Osteocyte (in vitro differentiated cells): Measurements from ENCODE around the gene C22orf39. TPM values are rescaled to one million over a fixed set of nuclear protein-coding genes. Genes with fewer than 3 reads are reported as not detected.
"Not testable (repeated sequence)": the region's sequence is repeated elsewhere in the genome, so short reads cannot be mapped to it uniquely, and the experiment has no call there.

Experiments
- DNase-seq: peaks from one replicate; pipeline ENCODE4 v3.0.0; 2021; ENCODE audit warnings: mixed read lengths; ENCODE audit not compliant: unreplicated experiment; ENCODE audit errors: extremely low spot score
- H3K27ac Mint-ChIP-seq: one replicate; pipeline ENCODE4 v1.8.0; 2021; ENCODE audit warnings: mild to moderate bottlenecking, mixed read lengths; ENCODE audit not compliant: unreplicated experiment
- H3K27me3 Mint-ChIP-seq: one replicate; pipeline ENCODE4 v1.8.0; 2021; ENCODE audit warnings: mixed read lengths; ENCODE audit not compliant: unreplicated experiment
- H3K36me3 Mint-ChIP-seq: one replicate; pipeline ENCODE4 v1.8.0; 2021; ENCODE audit warnings: mixed read lengths; ENCODE audit not compliant: unreplicated experiment
- H3K4me1 Mint-ChIP-seq: one replicate; pipeline ENCODE4 v1.8.0; 2021; ENCODE audit warnings: mixed read lengths; ENCODE audit not compliant: unreplicated experiment
- H3K4me3 Mint-ChIP-seq: one replicate; pipeline ENCODE4 v1.8.0; 2021; ENCODE audit warnings: mild to moderate bottlenecking, moderate library complexity, mixed read lengths; ENCODE audit not compliant: unreplicated experiment
- H3K9me3 Mint-ChIP-seq: one replicate; pipeline ENCODE4 v1.8.0; 2021; ENCODE audit warnings: mixed read lengths; ENCODE audit not compliant: unreplicated experiment
- CTCF ChIP-seq: fragments of 200-600 bp; sonication (generic); IDR thresholded peaks from 2 replicates; pipeline ENCODE4 v1.5.0; 2021; ENCODE audit warnings: antibody characterized with exemption, mild to moderate bottlenecking, moderate library complexity
- total RNA-seq: library from RNA; stranded (reverse); gene quantifications from 2 replicates; pipeline ENCODE4 v1.2.1, GENCODE V29; 2021

C22orf39 gene
- total RNA-seq, 1 donor from 2014 or later: 30.1 TPM

GRCh38 chr22:19442166-19442565 lies 5.3 kb downstream of the C22orf39 start:
- Mint-ChIP-seq H3K27me3 (no peaks in the 10 kb centered on the region), H3K4me3 (no peak overlapping the region), H3K9me3 (no peaks in the 10 kb centered on the region), H3K27ac (no peak overlapping the region), H3K4me1 (peaks cover 17% of the 10 kb centered on the region), H3K36me3 (peaks cover 12% of the 10 kb centered on the region)
- no peak for TF ChIP-seq CTCF
- no peak for DNase-seq

- TF ChIP-seq CTCF: no peak
- no peaks in the 10 kb centered on the region for H3K9me3 Mint-ChIP-seq
- no peak overlapping the region for H3K27ac Mint-ChIP-seq
- no peak for DNase-seq
- H3K4me3 Mint-ChIP-seq: no peak overlapping the region
- peaks cover 6% of the 10 kb centered on the region for H3K4me1 Mint-ChIP-seq
- no peaks in the 10 kb centered on the region for H3K27me3 Mint-ChIP-seq
- H3K36me3 Mint-ChIP-seq: peaks cover 16% of the 10 kb centered on the region
These were observed 6.9 kb downstream of the C22orf39 start for GRCh38 chr22:19440411-19441195.

- no peak for TF ChIP-seq CTCF
- Mint-ChIP-seq H3K27me3 (no peaks in the 10 kb centered on the region), H3K4me1 (peaks cover 7% of the 10 kb centered on the region), H3K27ac (peak overlapping the region; percentile 11), H3K4me3 (no peak overlapping the region), H3K9me3 (no peaks in the 10 kb centered on the region), H3K36me3 (peaks cover 20% of the 10 kb centered on the region)
- DNase-seq: no peak
These were observed 9.2 kb downstream of the C22orf39 start for GRCh38 chr22:19438298-19438697.

- H3K4me3 Mint-ChIP-seq, DNase-seq, H3K9me3 Mint-ChIP-seq, H3K27me3 Mint-ChIP-seq: not testable (repeated sequence)
- H3K4me1 Mint-ChIP-seq: peaks cover 16% of the 10 kb centered on the region
- H3K27ac Mint-ChIP-seq: peak overlapping the region; percentile 12
- peaks cover 17% of the 10 kb centered on the region for H3K36me3 Mint-ChIP-seq
These were observed 10.9 kb downstream of the C22orf39 start for GRCh38 chr22:19436444-19437161.

- H3K4me3 Mint-ChIP-seq: no peak overlapping the region
- H3K27me3 Mint-ChIP-seq: no peaks in the 10 kb centered on the region
- H3K4me1 Mint-ChIP-seq: peaks cover 26% of the 10 kb centered on the region
- DNase-seq: no peak
- H3K36me3 Mint-ChIP-seq: peaks cover 14% of the 10 kb centered on the region
- H3K9me3 Mint-ChIP-seq: no peaks in the 10 kb centered on the region
- no peak overlapping the region for H3K27ac Mint-ChIP-seq
- TF ChIP-seq CTCF: no peak
These were observed 12.5 kb downstream of the C22orf39 start for GRCh38 chr22:19434829-19435580.
